IPS-15b (cell line): ENCODE results near the gene ZBTB7C.

ENCODE experiments used
- H3K27me3 ChIP-seq: one replicate; pipeline ENCODE4 v1.6.1; 2013; ENCODE audit warnings: low read length; ENCODE audit not compliant: control insufficient read depth, insufficient read depth
- H3K36me3 ChIP-seq: one replicate; pipeline ENCODE4 v1.6.1; 2013; ENCODE audit warnings: low read length; ENCODE audit not compliant: control insufficient read depth, insufficient read depth
- H3K4me1 ChIP-seq: one replicate; pipeline ENCODE4 v1.6.1; 2013; ENCODE audit warnings: mild to moderate bottlenecking, low read length; ENCODE audit not compliant: control insufficient read depth, insufficient read depth
- H3K4me3 ChIP-seq: one replicate; pipeline ENCODE4 v1.5.1; 2013; ENCODE audit warnings: low read depth, low read length
- H3K9ac ChIP-seq: one replicate; pipeline ENCODE4 v1.6.1; 2013; ENCODE audit warnings: low read depth, mild to moderate bottlenecking, low read length
- H3K9me3 ChIP-seq: one replicate; pipeline ENCODE4 v1.6.1; 2013; ENCODE audit warnings: mild to moderate bottlenecking, low read length; ENCODE audit not compliant: control insufficient read depth, insufficient read depth

The ZBTB7C gene

DNA sequence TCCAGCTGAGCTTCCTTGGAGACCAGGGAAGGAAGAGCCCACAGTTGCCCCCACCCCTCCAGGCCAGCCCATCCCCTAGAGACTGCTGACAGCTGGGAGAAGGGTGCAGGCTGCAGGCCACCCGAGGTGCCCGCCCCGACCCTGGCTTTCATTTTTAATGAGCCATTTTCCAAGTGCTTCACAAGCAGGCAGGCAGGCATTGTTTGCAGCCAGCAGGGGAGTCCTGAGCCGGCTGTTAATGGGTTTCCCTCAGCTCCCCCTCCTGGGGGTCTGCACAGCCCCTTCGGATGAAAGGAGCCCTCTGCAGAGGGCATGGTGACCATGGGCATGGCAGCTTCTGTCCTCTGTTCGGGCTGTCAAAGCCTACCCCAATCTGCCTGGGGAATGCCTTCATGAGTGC, 94.5 kb downstream of the ZBTB7C start:
- Histone ChIP-seq H3K4me3 (no peak overlapping the region), H3K36me3 (no peaks in the 10 kb centered on the region), H3K9me3 (no peaks in the 10 kb centered on the region), H3K9ac (no peak overlapping the region), H3K4me1 (peaks cover 12% of the 10 kb centered on the region), H3K27me3 (no peaks in the 10 kb centered on the region)

DNA sequence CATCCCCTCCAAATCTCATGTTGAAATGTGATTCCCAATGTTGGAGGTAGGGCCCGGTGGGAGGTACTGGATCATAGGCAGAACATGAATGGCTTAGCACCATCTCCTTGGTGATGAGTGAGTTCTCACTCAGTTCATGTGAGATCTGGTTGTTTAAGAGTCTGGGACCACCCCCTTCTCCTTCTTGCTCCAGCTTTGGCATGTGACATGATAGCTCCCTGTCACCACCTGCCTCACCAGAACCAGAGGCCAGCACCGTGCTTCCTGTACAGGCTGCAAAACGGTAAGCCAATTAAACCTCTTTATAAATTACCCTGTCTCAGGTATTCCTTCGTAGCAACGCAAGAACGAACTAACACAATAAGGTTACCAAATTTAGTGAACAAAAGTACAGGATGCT, 95.4 kb downstream of the ZBTB7C start:
- no peak overlapping the region for H3K9ac ChIP-seq
- no peak overlapping the region for H3K4me3 ChIP-seq
- H3K4me1 ChIP-seq: peaks cover 12% of the 10 kb centered on the region
- H3K9me3 ChIP-seq: no peaks in the 10 kb centered on the region
- no peaks in the 10 kb centered on the region for H3K27me3 ChIP-seq
- no peaks in the 10 kb centered on the region for H3K36me3 ChIP-seq

DNA sequence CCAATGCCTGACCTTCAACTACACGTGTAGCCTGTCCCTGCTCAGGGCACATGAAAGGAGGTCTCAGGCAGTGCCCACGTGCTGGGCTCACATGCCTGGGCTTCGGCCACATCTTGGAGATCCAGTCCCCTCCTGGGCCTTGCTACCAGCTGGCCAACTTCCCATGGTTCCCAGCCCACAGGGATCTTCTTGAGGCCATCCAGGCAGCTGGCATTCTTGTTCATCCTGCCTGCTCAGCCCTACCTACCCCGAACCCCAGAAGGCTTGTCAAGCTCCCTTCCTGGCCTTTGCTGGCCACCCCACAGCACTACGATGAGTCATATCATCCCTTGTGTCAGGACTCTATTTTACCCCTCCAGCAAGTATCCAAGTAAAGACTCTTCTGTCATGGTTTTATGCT, 97.1 kb downstream of the ZBTB7C start:
- peaks cover 12% of the 10 kb centered on the region for H3K4me1 ChIP-seq
- H3K9ac ChIP-seq: no peak overlapping the region
- H3K36me3 ChIP-seq: no peaks in the 10 kb centered on the region
- H3K4me3 ChIP-seq: no peak overlapping the region
- no peaks in the 10 kb centered on the region for H3K27me3 ChIP-seq
- H3K9me3 ChIP-seq: no peaks in the 10 kb centered on the region

- Histone ChIP-seq H3K4me3 (no peak overlapping the region), H3K4me1 (peaks cover 12% of the 10 kb centered on the region), H3K9ac (no peak overlapping the region), H3K27me3 (no peaks in the 10 kb centered on the region), H3K36me3 (no peaks in the 10 kb centered on the region), H3K9me3 (no peaks in the 10 kb centered on the region)
Observed at GRCh38 chr18:48310999-48311398, 98.2 kb downstream of the ZBTB7C start.

- Histone ChIP-seq H3K4me3 (no peak overlapping the region), H3K9me3 (no peaks in the 10 kb centered on the region), H3K4me1 (peaks cover 12% of the 10 kb centered on the region), H3K36me3 (no peaks in the 10 kb centered on the region), H3K27me3 (no peaks in the 10 kb centered on the region), H3K9ac (no peak overlapping the region)
Observed at GRCh38 chr18:48310353-48310752, 98.8 kb downstream of the ZBTB7C start.

DNA sequence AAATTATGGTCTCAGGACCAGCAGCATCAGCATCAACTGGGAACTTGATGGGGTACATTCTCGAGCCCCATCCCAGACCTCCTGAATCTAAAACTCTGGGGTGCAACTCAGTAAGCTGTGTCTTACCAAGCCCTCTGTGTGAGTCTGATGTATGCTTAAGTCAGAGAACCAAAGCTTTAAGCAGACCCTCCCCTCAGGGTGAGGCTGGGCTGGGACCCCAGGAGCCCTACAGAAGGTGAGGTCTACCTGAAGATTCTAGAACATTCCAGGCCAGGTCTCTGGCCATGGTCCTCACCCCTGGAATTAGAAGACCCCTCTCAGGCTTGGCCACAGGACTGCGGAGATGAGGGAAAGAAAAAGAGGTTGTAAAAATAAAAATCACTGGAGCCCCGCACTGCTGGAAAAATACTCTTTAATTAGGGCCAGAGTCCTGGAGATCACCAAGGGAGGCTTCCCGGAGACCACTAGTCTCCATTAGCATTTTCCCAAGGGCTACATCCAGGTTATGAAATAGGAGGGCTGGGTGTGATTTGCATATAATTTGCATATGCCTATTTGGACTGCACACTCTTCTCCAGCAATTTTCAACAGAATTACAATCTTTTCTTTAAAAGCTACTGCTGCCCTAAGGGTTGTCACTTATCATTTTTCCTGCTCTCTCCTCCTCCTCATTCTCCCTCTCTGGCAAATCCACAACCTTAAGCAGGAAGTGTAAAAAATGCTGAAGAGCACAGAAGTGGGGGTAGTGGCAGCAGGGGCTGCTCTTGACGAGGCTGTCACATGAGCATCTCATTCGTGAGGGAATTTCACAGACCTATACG, 100.2 kb downstream of the ZBTB7C start:
- Histone ChIP-seq H3K4me1 (peaks cover 2% of the 10 kb centered on the region), H3K4me3 (no peak overlapping the region), H3K9ac (no peak overlapping the region), H3K9me3 (no peaks in the 10 kb centered on the region), H3K36me3 (no peaks in the 10 kb centered on the region), H3K27me3 (no peaks in the 10 kb centered on the region)

DNA sequence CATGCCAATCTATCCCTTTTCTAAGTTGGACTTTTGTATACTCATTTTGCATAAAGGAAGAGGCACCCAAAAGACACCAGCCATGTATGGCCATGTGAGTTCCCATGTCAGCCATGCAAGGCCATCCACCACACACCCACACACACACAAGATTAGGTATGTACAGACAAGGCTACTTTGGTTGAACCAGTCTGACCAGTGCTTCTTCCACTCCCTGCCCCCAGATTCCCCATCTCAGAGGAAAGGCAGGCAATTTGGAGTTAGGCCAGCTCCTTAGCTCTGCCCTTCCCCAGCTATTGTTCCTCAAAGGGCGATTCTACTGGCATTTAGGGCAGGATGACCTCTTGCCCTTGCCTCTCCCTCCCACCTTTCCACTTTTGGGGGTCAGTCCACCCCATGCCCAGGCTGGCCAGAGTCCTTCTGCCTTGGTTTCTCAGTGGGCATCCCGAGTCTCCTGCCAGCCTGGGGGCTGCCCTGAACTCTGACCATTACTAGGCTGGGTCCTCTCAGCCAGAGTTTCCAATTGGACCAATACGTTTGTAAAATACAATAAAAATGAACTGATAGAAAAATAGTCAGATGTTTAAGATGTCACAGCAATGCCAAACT, 101.1 kb downstream of the ZBTB7C start:
- Histone ChIP-seq H3K36me3 (no peaks in the 10 kb centered on the region), H3K27me3 (no peaks in the 10 kb centered on the region), H3K9me3 (no peaks in the 10 kb centered on the region), H3K4me3 (no peak overlapping the region), H3K9ac (no peak overlapping the region), H3K4me1 (no peaks in the 10 kb centered on the region)

- no peaks in the 10 kb centered on the region for H3K27me3 ChIP-seq
- no peak overlapping the region for H3K9ac ChIP-seq
- H3K36me3 ChIP-seq: no peaks in the 10 kb centered on the region
Observed at GRCh38 chr18:48306838-48307237, 102.3 kb downstream of the ZBTB7C start.

GRCh38 chr18:48304906-48305693, 104.1 kb downstream of the ZBTB7C start:
- Histone ChIP-seq H3K9ac (no peak overlapping the region), H3K4me1 (peaks cover 2% of the 10 kb centered on the region)

More at GRCh38 chr18:48306838-48307237, 102.3 kb downstream of the ZBTB7C start:
- Histone ChIP-seq H3K4me1 (no peaks in the 10 kb centered on the region), H3K9me3 (no peaks in the 10 kb centered on the region), H3K4me3 (no peak overlapping the region)

GRCh38 chr18:48303883-48304282, 105.3 kb downstream of the ZBTB7C start:
- Histone ChIP-seq H3K9me3 (no peaks in the 10 kb centered on the region), H3K36me3 (no peaks in the 10 kb centered on the region), H3K9ac (no peak overlapping the region), H3K27me3 (no peaks in the 10 kb centered on the region), H3K4me3 (no peak overlapping the region), H3K4me1 (peaks cover 2% of the 10 kb centered on the region)

More at GRCh38 chr18:48304906-48305693, 104.1 kb downstream of the ZBTB7C start:
- Histone ChIP-seq H3K27me3 (no peaks in the 10 kb centered on the region), H3K4me3 (no peak overlapping the region), H3K9me3 (no peaks in the 10 kb centered on the region), H3K36me3 (no peaks in the 10 kb centered on the region)

- Histone ChIP-seq H3K4me1 (peaks cover 2% of the 10 kb centered on the region), H3K27me3 (no peaks in the 10 kb centered on the region), H3K4me3 (no peak overlapping the region), H3K9me3 (no peaks in the 10 kb centered on the region), H3K9ac (no peak overlapping the region), H3K36me3 (no peaks in the 10 kb centered on the region)
Observed at GRCh38 chr18:48302736-48303135, 106.4 kb downstream of the ZBTB7C start.
